HepG2 (cell line): ENCODE results near the gene FAM53B.

ENCODE experiments used
- MYC ChIP-seq: sonication (generic); formaldehyde crosslinking; IDR thresholded peaks from 2 replicates; pipeline ENCODE4 v1.9.0; 2021; ENCODE audit warnings: missing genetic modification reagents, borderline replicate concordance
- POLR2A ChIP-seq, 2 experiments: IDR thresholded peaks; 2 replicates each; pipeline ENCODE4 v1.6.1; 2011; ENCODE audit warnings: low read depth in 2 of 2, low read length in 2 of 2, mild to moderate bottlenecking in 1 of 2, moderate library complexity in 1 of 2; ENCODE audit not compliant: insufficient read depth in 1 of 2
- ZNF101 ChIP-seq: sonication (generic); formaldehyde crosslinking; IDR thresholded peaks from 2 replicates; pipeline ENCODE4 v1.4.0; 2020; ENCODE audit warnings: mild to moderate bottlenecking, low read depth, missing genetic modification reagents, borderline replicate concordance
- ZNF326 ChIP-seq: sonication (generic); formaldehyde crosslinking; IDR thresholded peaks from 2 replicates; pipeline ENCODE4 v1.4.0; 2020; ENCODE audit warnings: missing genetic modification reagents, borderline replicate concordance
- TF ChIP-seq, protein P1 (sequence below): sonication (generic); formaldehyde crosslinking; IDR thresholded peaks from 2 replicates; pipeline ENCODE4; 2020; ENCODE audit warnings: missing genetic modification reagents, mild to moderate bottlenecking, borderline replicate concordance
- TF ChIP-seq, protein P2 (sequence below): sonication (generic); formaldehyde crosslinking; IDR thresholded peaks from 2 replicates; pipeline ENCODE4 v1.5.0; 2020; ENCODE audit warnings: mild to moderate bottlenecking, missing genetic modification reagents, moderate library complexity

DNA sequence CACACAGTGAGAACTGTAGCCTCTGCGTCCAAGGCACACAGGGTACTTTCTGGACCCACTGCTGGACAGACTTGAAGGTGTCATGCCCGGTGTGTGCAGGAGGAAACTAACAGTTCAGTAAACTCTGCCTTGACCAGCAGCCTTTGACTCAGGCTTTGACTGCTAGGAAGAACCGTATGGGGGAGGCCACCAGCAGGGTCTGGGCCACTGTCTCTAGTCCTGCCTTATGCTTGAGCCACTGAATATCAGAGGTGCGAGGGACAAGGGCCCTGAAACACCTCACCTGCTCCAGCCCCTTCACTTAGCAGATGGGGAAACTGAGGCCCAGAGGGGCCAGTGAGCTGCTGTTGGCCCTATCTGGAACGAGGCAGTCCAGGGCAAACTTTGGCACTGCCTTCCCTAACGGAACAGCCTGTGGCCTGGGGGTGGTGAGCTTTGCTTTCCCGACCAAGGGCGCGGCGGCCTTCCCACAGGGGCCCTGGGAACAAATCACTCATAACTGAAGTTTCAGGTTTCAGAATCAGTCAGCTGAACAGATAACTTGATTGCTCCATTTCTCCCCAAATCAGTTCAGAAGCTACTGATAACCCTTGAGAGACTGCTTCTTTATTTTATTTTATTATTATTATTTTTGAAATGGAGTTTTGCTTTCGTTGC is 130.0 kb downstream of the FAM53B start:
- TF ChIP-seq, protein P1, sequence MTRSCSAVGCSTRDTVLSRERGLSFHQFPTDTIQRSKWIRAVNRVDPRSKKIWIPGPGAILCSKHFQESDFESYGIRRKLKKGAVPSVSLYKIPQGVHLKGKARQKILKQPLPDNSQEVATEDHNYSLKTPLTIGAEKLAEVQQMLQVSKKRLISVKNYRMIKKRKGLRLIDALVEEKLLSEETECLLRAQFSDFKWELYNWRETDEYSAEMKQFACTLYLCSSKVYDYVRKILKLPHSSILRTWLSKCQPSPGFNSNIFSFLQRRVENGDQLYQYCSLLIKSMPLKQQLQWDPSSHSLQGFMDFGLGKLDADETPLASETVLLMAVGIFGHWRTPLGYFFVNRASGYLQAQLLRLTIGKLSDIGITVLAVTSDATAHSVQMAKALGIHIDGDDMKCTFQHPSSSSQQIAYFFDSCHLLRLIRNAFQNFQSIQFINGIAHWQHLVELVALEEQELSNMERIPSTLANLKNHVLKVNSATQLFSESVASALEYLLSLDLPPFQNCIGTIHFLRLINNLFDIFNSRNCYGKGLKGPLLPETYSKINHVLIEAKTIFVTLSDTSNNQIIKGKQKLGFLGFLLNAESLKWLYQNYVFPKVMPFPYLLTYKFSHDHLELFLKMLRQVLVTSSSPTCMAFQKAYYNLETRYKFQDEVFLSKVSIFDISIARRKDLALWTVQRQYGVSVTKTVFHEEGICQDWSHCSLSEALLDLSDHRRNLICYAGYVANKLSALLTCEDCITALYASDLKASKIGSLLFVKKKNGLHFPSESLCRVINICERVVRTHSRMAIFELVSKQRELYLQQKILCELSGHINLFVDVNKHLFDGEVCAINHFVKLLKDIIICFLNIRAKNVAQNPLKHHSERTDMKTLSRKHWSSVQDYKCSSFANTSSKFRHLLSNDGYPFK (CRISPR knock-in tag) = no peak
- TF ChIP-seq POLR2A (IDR thresholded peaks at IDR 0.05; ENCODE audit: insufficient read depth in 1 of 2, low read depth in 2 of 2, low read length in 2 of 2) (no peak), MYC (no peak), ZNF326 (no peak), ZNF101 (CRISPR knock-in tag) (no peak)
- TF ChIP-seq, protein P2, sequence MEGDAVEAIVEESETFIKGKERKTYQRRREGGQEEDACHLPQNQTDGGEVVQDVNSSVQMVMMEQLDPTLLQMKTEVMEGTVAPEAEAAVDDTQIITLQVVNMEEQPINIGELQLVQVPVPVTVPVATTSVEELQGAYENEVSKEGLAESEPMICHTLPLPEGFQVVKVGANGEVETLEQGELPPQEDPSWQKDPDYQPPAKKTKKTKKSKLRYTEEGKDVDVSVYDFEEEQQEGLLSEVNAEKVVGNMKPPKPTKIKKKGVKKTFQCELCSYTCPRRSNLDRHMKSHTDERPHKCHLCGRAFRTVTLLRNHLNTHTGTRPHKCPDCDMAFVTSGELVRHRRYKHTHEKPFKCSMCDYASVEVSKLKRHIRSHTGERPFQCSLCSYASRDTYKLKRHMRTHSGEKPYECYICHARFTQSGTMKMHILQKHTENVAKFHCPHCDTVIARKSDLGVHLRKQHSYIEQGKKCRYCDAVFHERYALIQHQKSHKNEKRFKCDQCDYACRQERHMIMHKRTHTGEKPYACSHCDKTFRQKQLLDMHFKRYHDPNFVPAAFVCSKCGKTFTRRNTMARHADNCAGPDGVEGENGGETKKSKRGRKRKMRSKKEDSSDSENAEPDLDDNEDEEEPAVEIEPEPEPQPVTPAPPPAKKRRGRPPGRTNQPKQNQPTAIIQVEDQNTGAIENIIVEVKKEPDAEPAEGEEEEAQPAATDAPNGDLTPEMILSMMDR (CRISPR knock-in tag) = no peak
